ENCODE results near the gene NCKAP5.
"Not testable (repeated sequence)": the region's sequence is repeated elsewhere in the genome, so short reads cannot be mapped to it uniquely, and the experiment has no call there.

NCKAP5 gene

GRCh38 chr2:133519677-133520076 is 48.6 kb downstream of the NCKAP5 start:
- DNase-seq: not testable (repeated sequence)

- DNase-seq: no peak
Observed at GRCh38 chr2:133518700-133519344, 49.4 kb downstream of the NCKAP5 start.

- no peak for DNase-seq
Observed at GRCh38 chr2:133517876-133518275, 50.4 kb downstream of the NCKAP5 start.

- DNase-seq: no peak
Observed at GRCh38 chr2:133516405-133517026, 51.7 kb downstream of the NCKAP5 start.

- DNase-seq: no peak
Observed at GRCh38 chr2:133515271-133515670, 53.0 kb downstream of the NCKAP5 start.

GRCh38 chr2:133513893-133514292 is 54.4 kb downstream of the NCKAP5 start:
- no peak for DNase-seq

- no peak for DNase-seq
Observed at GRCh38 chr2:133512121-133512520, 56.1 kb downstream of the NCKAP5 start.

GRCh38 chr2:133511679-133512078 is 56.6 kb downstream of the NCKAP5 start:
- no peak for DNase-seq

- no peak for DNase-seq
Observed at GRCh38 chr2:133509777-133510176, 58.5 kb downstream of the NCKAP5 start.

GRCh38 chr2:133508546-133509165 is 59.6 kb downstream of the NCKAP5 start:
- DNase-seq: no peak

GRCh38 chr2:133506996-133507395 is 61.3 kb downstream of the NCKAP5 start:
- no peak for DNase-seq

GRCh38 chr2:133504566-133505505 is 63.4 kb downstream of the NCKAP5 start:
- DNase-seq: no peak

GRCh38 chr2:133503927-133504326 is 64.3 kb downstream of the NCKAP5 start:
- DNase-seq: no peak

- no peak for DNase-seq
Observed at GRCh38 chr2:133503323-133503722, 64.9 kb downstream of the NCKAP5 start.

GRCh38 chr2:133502678-133503077 is 65.6 kb downstream of the NCKAP5 start:
- no peak for DNase-seq

- no peak for DNase-seq
Observed at GRCh38 chr2:133500917-133501316, 67.3 kb downstream of the NCKAP5 start.

- DNase-seq: no peak
Observed at GRCh38 chr2:133498662-133499585, 69.3 kb downstream of the NCKAP5 start.

- no peak for DNase-seq
Observed at GRCh38 chr2:133497951-133498565, 70.2 kb downstream of the NCKAP5 start.

GRCh38 chr2:133497270-133497893 is 70.9 kb downstream of the NCKAP5 start:
- DNase-seq: no peak

- DNase-seq: no peak
Observed at GRCh38 chr2:133496501-133497269, 71.6 kb downstream of the NCKAP5 start.
